Epidermal melanocyte (primary cell): ENCODE measurements around the gene IL32.
"Not testable (repeated sequence)": the region's sequence is repeated elsewhere in the genome, so short reads cannot be mapped to it uniquely, and the experiment has no call there.

ENCODE experiments used
- DNase-seq: peaks from one replicate; pipeline ENCODE4 v3.0.0; 2011; ENCODE audit warnings: low spot score; ENCODE audit not compliant: insufficient read length

Gene IL32

DNA sequence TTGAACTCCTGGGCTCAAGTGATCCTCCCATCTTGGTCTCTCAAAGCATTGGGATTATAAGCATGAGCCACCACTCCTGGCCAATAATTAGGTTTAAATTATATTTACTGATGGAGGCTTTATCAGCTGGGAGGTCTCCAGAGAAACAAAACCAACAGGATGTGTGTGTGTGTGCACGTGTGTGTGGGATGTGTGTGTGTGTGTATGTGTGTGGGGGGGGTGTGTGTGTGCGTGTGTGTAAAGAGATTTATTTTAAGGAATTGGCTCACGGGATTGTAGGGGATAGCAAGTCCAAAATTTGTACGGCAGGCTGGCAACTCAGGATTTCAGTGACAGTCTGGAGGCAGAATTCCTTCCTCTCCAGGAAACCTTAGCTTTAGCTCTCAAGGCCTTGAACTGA lies 14.4 kb upstream of the IL32 start:
- DNase-seq = no peak

DNA sequence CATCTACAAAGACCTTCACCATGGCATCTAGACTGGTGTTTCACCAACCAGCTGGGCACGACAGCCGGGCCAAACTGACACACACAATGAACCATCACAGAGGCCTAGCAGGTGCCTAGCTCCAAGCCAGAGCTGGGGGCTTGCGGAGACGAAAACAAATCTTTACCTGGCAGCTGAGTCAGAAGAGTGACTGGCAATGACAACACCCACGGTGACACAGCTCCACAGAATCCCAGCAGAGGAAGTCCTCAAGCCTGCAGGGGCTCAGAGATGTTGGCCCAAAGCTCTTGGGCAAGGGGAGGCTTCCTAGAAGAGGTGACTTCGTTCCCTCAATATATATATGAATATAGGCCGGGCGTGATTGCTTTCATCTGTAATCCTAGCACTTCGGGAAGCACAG lies 13.9 kb upstream of the IL32 start:
- no peak for DNase-seq

DNA sequence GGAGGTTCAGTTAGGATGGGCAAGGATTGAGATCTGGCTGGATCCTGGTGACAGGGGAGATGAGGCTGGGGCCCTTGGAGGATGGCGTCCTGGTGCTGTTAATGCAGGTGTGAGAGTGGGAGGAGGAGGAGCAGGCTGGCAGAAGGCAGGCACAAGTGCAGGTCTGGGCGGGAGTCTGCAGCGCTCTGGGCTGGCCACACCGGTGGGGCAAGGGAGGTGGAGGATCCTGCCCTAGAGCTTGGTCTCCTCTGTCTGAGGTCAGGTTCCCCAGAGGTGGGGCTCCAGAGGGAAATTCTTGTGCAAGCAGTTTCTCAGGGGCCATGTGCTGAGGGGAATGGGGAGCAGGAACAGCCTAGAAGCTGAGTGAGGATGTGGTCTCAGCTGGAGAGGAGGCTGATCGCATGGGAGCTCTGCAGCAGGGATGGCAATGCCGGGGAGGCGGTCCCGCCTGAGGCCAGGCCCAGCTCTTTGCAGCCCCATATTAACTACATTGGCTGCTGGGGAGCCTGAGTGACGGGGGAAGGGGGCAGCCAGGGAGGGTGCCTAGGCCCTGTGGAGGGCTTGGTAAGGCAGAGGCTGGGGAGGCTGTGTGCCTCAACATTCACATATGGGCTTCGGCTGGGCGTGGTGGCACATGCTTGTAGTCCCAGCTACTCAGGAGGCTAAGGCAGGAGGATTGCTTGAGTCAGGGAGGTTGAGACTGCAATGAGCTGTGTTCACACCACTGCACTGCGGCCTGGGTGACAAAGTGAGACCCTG lies 12.7 kb upstream of the IL32 start:
- DNase-seq = not testable (repeated sequence)

GRCh38 chr16:3053330-3053710 lies 12.1 kb upstream of the IL32 start:
- not testable (repeated sequence) for DNase-seq

- DNase-seq = no peak
Measured at GRCh38 chr16:3054965-3055733, 10.3 kb upstream of the IL32 start.

DNA sequence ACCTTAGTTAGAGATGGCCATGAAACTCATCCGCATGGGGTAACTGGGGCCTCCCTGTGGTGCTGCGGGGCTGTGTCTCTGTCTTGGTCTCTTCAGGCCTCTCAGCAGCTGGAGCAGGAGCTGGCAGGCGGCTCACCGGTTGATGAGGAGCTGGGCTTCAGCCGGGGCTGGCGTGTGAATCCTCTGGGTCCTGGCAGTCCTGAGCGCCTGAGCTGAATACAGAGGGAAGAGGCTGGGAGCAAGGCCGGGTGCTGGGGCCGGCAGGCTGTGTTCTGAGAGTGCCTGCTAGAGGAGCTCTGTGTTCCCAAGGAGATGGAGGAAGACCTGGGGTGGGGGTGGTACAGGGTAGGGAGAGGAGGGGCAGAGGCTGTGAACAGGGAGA lies 9.7 kb upstream of the IL32 start:
- DNase-seq = not testable (repeated sequence)

DNA sequence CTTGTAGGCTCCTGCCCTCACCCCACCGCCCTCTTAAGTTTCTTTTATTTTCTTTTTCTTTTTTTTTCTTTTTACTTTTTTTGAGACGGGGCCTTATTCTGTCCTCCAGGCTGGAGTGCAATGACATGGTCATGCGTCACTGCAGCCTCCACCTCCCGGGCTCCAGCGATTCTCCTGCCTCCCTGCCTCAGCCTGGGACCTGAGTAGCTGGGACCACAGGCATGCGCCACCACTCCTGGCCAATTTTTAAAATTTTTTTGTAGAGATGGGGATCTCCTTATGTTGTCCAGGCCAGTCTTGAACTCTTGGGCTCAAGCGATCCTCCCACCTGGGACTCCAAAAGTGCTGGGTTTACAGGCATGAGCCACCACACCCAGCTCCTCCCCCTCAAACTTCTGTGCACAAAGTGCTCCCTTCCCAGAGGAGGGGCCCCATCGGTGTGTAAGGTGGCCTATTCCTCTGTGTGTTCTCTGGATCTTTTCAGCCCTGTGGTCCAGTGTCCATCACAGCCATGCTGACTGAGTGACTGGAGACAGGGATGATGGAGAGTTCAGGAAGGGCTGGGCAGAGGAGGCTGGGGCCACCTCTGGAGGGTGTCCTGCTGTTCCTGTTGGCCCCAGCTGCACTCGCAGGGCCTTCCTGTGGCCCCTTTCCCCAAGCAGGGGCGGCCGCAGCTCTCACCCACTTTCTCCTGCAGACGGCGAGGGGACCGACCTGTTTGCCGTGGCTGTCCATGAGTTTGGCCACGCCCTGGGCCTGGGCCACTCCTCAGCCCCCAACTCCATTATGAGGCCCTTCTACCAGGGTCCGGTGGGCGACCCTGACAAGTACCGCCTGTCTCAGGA lies 8.9 kb upstream of the IL32 start:
- DNase-seq = no peak

DNA sequence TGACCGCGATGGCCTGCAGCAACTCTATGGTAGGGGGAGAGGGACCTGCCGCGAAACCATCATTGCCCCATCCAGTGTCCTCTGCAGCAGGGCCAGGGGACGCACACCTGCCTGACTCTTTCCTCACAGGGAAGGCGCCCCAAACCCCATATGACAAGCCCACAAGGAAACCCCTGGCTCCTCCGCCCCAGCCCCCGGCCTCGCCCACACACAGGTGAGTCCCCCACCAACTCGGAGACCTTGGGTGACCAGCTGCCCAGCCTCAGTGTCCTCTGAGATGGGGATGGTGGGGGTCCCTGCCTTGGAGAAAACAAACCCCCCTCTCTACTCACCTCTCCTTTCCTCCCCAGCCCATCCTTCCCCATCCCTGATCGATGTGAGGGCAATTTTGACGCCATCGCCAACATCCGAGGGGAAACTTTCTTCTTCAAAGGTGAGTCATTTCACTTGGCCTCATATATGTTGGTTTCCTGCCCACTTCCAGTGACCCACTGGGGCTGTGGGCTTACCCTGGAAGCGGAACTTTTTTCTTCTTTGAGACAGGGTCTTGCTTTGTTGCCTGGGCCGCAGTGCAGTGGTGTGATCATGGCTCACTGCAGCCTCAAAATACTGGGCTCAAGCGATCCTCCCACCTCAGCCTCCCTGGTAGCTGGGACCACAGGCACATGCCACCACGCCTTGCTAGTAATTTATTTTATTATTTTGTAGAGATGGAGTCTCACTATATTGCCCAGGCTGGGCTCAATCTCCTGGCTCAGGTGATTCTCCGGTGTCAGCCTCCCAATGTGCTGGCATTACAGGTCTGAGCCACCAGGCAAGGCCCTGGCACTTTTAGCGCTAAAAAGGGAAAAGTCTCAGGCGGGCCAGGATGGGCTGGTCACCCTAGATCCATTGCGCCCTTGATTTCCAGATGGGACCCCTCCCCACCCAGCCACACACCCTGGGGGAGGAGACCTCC lies 8.0 kb upstream of the IL32 start:
- DNase-seq = no peak

- DNase-seq = no peak
Measured at GRCh38 chr16:3058139-3059030, 7.1 kb upstream of the IL32 start.

DNA sequence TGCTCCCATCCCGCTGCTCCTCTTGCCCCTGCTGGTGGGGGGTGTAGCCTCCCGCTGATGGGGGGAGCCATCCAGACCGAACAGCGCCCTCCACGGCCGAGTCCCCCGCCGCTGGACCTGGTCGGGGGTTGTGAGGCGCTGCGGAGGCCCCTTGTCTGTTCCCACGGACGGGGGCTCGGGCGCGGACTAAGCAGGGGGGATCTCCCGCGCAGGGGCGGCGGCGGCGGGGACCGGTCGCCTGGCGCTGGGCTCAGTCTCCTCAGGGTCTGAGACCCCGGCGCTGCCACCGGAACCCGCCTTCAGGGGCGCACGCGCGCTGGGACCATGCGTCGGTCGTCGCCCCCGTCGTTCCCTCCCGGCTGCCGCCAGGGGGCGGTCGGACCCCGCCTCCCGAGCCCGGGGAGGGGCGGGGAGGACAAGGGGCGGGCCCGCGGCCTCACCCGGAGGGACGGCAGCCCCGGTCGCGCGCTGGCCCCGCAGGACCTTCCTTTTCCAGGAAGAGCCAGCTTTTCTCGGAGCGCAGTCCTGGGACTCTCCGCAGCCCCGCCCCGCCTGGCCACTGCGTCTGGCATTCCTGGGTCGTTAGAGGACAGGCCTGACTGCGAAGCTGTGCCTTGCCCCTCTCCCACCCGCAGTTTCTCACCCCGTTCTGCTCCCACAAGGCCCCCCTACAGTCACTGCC lies 6.3 kb upstream of the IL32 start:
- peak; percentile 85 for DNase-seq

DNA sequence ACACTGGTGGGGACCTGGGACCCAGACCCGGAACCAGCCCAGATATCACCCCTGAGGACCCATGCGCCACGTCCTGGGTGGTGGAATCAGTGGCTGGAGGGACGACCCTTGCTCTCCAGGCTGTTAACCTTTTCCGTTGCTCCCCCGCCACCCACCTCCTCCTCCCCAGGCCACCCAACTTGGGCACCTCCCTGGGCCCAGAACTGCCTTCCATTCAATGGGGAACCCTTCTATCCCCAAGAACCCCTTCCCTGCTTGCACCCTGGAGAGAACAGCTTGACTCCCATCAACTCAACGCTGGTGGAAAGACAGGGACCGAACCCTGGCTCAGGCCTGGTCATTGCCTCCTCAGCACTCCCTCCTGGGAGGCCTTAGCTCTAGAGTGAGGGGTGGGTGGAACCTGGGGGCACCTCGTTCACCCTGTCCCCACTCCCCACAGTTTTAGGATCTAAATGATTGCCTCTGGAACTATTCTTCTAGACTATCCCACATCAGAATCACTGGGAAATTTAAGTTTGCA lies 5.7 kb upstream of the IL32 start:
- no peak for DNase-seq

DNA sequence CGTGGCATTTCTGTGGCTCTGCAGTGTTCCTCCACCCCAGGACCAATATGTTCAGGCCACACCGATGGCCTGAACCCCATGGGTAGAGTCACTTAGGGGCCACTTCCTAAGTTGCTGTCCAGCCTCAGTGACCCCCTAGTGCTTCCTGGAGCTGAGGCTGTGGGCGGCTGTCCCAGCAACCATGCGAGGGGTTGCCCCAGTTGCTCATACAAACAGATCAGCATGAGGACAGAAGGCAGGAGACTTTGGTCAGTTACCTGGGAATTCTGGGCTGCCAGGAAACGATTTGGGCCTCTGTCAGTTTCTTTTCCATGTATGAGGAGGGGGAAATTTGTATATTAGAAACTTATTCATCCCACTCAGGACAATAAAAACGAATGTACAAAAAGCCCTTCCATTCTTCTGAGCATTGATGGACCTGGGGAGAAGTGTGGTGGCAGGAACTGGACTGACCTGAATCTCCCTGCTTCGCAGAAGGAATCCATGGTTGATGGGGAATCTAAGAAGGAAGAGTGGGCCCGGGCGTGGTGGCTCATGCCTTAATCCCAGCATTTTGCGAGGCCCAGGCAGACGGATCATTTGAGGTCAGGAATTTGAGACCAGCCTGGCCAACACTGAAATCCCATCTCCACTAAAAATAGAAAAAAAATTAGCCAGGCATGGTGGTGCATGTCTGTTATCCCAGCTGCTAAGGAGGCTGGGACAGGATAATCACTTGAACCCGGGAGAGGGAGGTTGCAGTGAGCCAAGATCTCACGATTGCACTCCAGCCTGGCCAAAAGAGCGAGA lies 4.9 kb upstream of the IL32 start:
- no peak for DNase-seq

DNA sequence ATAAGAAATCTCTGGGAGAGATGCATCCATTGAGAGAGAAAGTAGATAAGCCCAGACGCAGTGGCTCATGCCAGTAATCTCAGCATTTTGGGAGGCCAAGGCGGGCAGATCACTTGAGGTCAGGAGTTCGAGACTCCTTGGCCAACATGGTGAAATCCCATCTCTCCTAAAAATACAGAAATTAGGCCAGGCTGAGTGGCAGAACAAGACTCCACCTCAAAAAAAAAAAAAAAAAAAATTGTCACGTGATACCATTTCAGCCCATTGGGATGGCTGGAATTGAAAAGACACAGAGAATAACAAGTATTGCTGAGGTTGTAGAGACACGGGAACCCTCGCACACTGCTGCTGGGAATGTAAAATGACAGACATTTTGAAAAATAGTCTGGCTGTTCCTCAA lies 2.9 kb upstream of the IL32 start:
- no peak for DNase-seq

- DNase-seq = no peak
Measured at GRCh38 chr16:3063625-3064386, 1.6 kb upstream of the IL32 start.

DNA sequence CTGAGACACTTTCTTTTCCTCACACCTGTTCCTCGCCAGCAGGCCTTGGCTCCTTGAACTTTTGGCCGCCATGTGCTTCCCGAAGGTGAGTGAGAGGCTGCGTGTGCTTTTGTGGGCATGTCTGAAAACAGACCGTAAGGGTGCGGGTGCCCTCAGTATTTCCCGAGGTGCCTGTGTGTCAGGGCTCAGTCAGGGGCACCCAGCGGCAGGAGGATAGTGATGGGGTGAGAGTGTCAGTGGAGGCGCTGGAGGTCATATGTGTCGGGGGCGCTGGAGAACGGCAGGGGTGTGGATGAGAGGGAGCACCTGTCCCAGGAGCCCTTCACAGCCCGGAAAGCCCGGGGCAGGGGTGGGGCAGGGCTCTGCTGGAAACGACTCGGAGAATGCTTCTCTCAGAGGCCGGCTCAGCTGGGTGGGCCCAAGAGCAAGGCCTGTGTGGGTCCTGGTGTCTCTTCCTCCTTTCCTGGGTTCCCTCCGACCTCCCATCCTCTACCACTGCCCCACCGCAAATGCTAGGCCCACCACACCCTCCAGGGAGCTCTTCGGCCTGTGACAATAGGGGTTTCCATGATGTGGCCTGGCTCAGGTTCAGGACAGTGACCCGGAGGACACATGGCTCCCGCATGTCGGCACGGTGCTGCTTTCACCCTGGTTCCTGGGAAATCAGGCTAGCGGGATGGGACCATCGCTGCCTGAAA lies 451 bp downstream of the IL32 start:
- DNase-seq = no peak

DNA sequence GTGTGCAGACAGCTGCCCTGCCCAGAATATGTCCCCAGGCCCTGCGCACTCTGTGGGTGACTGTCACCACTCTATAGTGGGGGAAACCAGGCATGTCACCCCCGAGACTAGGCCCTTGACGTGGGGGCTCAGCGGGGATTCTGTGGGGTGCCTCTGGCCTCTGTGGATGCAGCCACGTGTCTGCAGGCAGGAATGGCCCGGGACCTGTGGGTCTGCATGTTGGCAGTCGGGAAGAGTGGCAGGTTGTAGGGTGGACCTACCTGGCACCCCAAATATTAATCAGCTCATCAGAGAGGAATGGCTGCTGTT lies 954 bp downstream of the IL32 start:
- no peak for DNase-seq

DNA sequence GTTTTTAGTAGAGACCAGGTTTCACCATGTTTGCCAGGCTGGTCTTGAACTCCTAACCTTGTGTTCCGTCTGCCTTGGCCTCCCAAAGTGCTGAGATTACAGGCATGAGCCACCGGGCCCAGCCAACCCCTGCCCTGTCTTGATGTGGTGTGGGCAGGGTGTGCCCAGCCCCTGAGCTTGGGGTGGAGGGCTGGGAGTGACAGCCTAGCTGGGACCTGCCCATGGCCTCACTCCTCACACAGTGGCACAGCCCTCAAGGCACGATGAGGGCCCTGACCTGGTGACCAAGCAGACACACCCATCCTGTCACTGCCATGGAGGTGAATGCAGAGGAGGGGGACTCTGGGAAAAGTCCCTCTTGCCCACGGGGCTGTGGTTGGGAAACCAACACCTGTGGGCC lies 3.0 kb downstream of the IL32 start:
- no peak for DNase-seq
